ENCODE measurements around the gene CAD.

DNA sequence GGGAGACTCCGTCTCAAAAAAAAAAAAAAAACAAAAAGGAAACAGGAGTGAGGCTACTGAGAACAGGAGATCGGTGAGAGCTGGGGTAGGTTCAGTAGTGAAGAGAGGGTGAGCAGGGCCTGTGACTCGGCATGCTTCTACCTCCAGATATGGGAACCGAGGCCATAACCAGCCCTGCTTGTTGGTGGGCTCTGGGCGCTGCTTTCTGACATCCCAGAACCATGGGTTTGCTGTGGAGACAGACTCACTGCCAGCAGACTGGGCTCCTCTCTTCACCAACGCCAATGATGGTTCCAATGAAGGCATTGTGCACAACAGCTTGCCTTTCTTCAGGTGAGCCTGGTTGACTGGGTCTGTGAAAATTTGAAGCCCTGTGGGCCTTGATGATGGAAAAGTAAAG is 6.2 kb downstream of the CAD start:
- no peak for TF ChIP-seq POLR2AphosphoS5 (IDR thresholded peaks at IDR 0.05; ENCODE audit: borderline replicate concordance, low read depth, low read length)
- no peak for TF ChIP-seq EZH2 (IDR thresholded peaks at IDR 0.05)
